HEK293 (cell line): ENCODE data around the gene LDLRAD2.

Source experiments
- CTCF ChIA-PET: fragments of 350-600 bp; formaldehyde crosslinking; extraction: SDS; loops from one replicate; lab custom pipeline; 2021; ENCODE audit warnings: antibody characterized with exemption; lab: Yijun Ruan, JAX
- POLR2A ChIA-PET: fragments of 300-600 bp; formaldehyde crosslinking; extraction: SDS; loops from one replicate; lab custom pipeline; 2020; ENCODE audit warnings: antibody characterized with exemption, inconsistent platforms; lab: Yijun Ruan, JAX
- H3K27ac ChIP-seq: fragments of 200-500 bp; sonication (Bioruptor generic); 2 replicates; pipeline ENCODE4 v1.5.1; 2014; ENCODE audit warnings: low read depth, low read length, control low read depth, inconsistent platforms; ENCODE audit errors: extremely low read depth
- H3K36me3 ChIP-seq, 2 experiments: fragments of 200-500 bp in 1 of 2; sonication (Bioruptor generic) in 1 of 2; 1 replicate in 1 of 2; 2 replicates in 1 of 2; pipeline ENCODE4 v1.5.1; 2014 to 2017; ENCODE audit warnings: inconsistent platforms in 2 of 2, low read length in 2 of 2; ENCODE audit not compliant: control insufficient read depth in 2 of 2, insufficient read depth in 1 of 2
- H3K4me1 ChIP-seq: fragments of 200-500 bp; sonication (Bioruptor generic); 2 replicates; pipeline ENCODE4 v1.5.1; 2014; ENCODE audit warnings: mild to moderate bottlenecking, low read length, inconsistent platforms; ENCODE audit not compliant: control insufficient read depth, insufficient read depth
- H3K4me3 ChIP-seq: 2 replicates; pipeline ENCODE4 v1.5.1; 2011; ENCODE audit warnings: low read depth, mild to moderate bottlenecking, control low read depth, low read length, moderate library complexity
- H3K9me3 ChIP-seq: fragments of 200-500 bp; sonication (Bioruptor generic); 2 replicates; pipeline ENCODE4 v1.5.1; 2014; ENCODE audit warnings: low read depth, low read length, inconsistent platforms; ENCODE audit not compliant: control insufficient read depth, insufficient read depth
- CTCF ChIP-seq: fragments of 450-650 bp; formaldehyde crosslinking; IDR thresholded peaks from 2 replicates; pipeline ENCODE4 v1.5.1; 2016; ENCODE audit warnings: missing biosample characterization, missing genetic modification characterization
- KLF8 ChIP-seq: fragments of 450-650 bp; formaldehyde crosslinking; IDR thresholded peaks from 2 replicates; pipeline ENCODE4 v1.5.1; 2016; ENCODE audit warnings: missing biosample characterization, missing genetic modification characterization
- YY2 ChIP-seq: fragments of 450-650 bp; formaldehyde crosslinking; IDR thresholded peaks from 2 replicates; pipeline ENCODE4 v1.5.1; 2016; ENCODE audit warnings: missing biosample characterization, missing genetic modification characterization
- ZBTB17 ChIP-seq: fragments of 450-650 bp; formaldehyde crosslinking; IDR thresholded peaks from 2 replicates; pipeline ENCODE4 v1.5.1; 2016; ENCODE audit warnings: missing biosample characterization, missing genetic modification characterization
- ZFHX2 ChIP-seq: fragments of 450-650 bp; formaldehyde crosslinking; conservative IDR thresholded peaks from 2 replicates; pipeline ENCODE4 v1.5.1; 2016; ENCODE audit warnings: missing biosample characterization, missing genetic modification characterization
- ZFP41 ChIP-seq: fragments of 450-650 bp; formaldehyde crosslinking; IDR thresholded peaks from 2 replicates; pipeline ENCODE4 v1.5.1; 2016; ENCODE audit warnings: missing biosample characterization, missing genetic modification characterization, borderline replicate concordance
- ZNF2 ChIP-seq: fragments of 450-650 bp; formaldehyde crosslinking; IDR thresholded peaks from 2 replicates; pipeline ENCODE4 v1.5.1; 2016; ENCODE audit warnings: missing biosample characterization, missing genetic modification characterization
- ZNF24 ChIP-seq: fragments of 450-650 bp; formaldehyde crosslinking; IDR thresholded peaks from 2 replicates; pipeline ENCODE4 v1.5.1; 2016; ENCODE audit warnings: missing biosample characterization, missing genetic modification characterization
- ZNF292 ChIP-seq: fragments of 450-650 bp; formaldehyde crosslinking; IDR thresholded peaks from 2 replicates; pipeline ENCODE4 v1.5.1; 2016; ENCODE audit warnings: low read depth, missing biosample characterization, missing genetic modification characterization, borderline replicate concordance
- ZNF391 ChIP-seq: fragments of 450-650 bp; formaldehyde crosslinking; IDR thresholded peaks from 2 replicates; pipeline ENCODE4 v1.5.1; 2016; ENCODE audit warnings: low read depth, missing biosample characterization, missing genetic modification characterization, borderline replicate concordance
- ZNF394 ChIP-seq: fragments of 450-650 bp; formaldehyde crosslinking; IDR thresholded peaks from 2 replicates; pipeline ENCODE4 v1.5.1; 2016; ENCODE audit warnings: missing biosample characterization, missing genetic modification characterization, mild to moderate bottlenecking, moderate library complexity, borderline replicate concordance
- ZNF433 ChIP-seq: fragments of 450-650 bp; formaldehyde crosslinking; IDR thresholded peaks from 2 replicates; pipeline ENCODE4 v1.5.1; 2016; ENCODE audit warnings: missing biosample characterization, missing genetic modification characterization, low read depth
- ZNF449 ChIP-seq: fragments of 450-650 bp; formaldehyde crosslinking; IDR thresholded peaks from 2 replicates; pipeline ENCODE4 v1.5.1; 2017; ENCODE audit warnings: missing biosample characterization, mild to moderate bottlenecking, missing genetic modification characterization, moderate library complexity
- ZNF530 ChIP-seq: fragments of 450-650 bp; formaldehyde crosslinking; IDR thresholded peaks from 2 replicates; pipeline ENCODE4 v1.5.1; 2016; ENCODE audit warnings: low read depth, missing biosample characterization, missing genetic modification characterization
- ZNF558 ChIP-seq: fragments of 450-650 bp; formaldehyde crosslinking; IDR thresholded peaks from 2 replicates; pipeline ENCODE4 v1.5.1; 2016; ENCODE audit warnings: missing biosample characterization, missing genetic modification characterization
- ZNF692 ChIP-seq: fragments of 450-650 bp; formaldehyde crosslinking; IDR thresholded peaks from 2 replicates; pipeline ENCODE4 v1.5.1; 2016; ENCODE audit warnings: missing biosample characterization, missing genetic modification characterization

LDLRAD2 gene

GRCh38 chr1:21848524-21849174 is 36.6 kb downstream of the LDLRAD2 start:
- H3K9me3 ChIP-seq: no peaks in the 10 kb centered on the region
- TF ChIP-seq CTCF (tag by site-specific recombination) (no peak), ZNF558 (tag by site-specific recombination) (no peak)
- no peak overlapping the region for H3K4me3 ChIP-seq
- H3K4me1 ChIP-seq: no peaks in the 10 kb centered on the region
- POLR2A ChIA-PET: no interaction called here
- CTCF ChIA-PET: no interaction called here
- peaks cover 0 to 69% of the 10 kb centered on the region in 2 experiments; a peak in 1 of 3 replicates for H3K36me3 ChIP-seq
- no peak overlapping the region for H3K27ac ChIP-seq

GRCh38 chr1:21849909-21850576 is 38.0 kb downstream of the LDLRAD2 start:
- Histone ChIP-seq H3K27ac (no peak overlapping the region), H3K4me3 (no peak overlapping the region), H3K4me1 (no peaks in the 10 kb centered on the region), H3K9me3 (no peaks in the 10 kb centered on the region), H3K36me3 (peaks cover 0 to 74% of the 10 kb centered on the region in 2 experiments; a peak in 1 of 3 replicates)
- TF ChIP-seq ZNF433 (no peak), YY2 (tag by site-specific recombination) (no peak), KLF8 (tag by site-specific recombination) (no peak), ZNF449 (tag by site-specific recombination) (no peak), ZFP41 (tag by site-specific recombination) (no peak), ZNF292 (tag by site-specific recombination) (no peak), ZNF394 (tag by site-specific recombination) (no peak), ZFHX2 (tag by site-specific recombination) (no peak), ZNF391 (no peak), ZBTB17 (no peak), ZNF2 (tag by site-specific recombination) (no peak), ZNF530 (tag by site-specific recombination) (no peak), ZNF24 (tag by site-specific recombination) (no peak), ZNF692 (tag by site-specific recombination) (no peak)
- ChIA-PET POLR2A (no interaction called here), CTCF (no interaction called here)
